Activated T-helper 2 cell treated with anti-CD3 and anti-CD28 coated beads, Interferon-gamma antibody, Interleukin-2, Interleukin-4, amounts not matched to agents 10 μg/mL and 5 μg/mL and 100 μg/mL, durations not matched to agents 14 hours and 24 hours and 36 hours (primary cell): Measurements from ENCODE around the gene FLNA. TPM values are rescaled to one million over a fixed set of nuclear protein-coding genes. Genes with fewer than 3 reads are reported as not detected.
A peak's percentile ranks its signal among the peaks of the same experiment; 100 is the strongest.
"Not testable (repeated sequence)": the region's sequence is repeated elsewhere in the genome, so short reads cannot be mapped to it uniquely, and the experiment has no call there.

Experiments
- DNase-seq: peaks from one replicate; pipeline ENCODE4 v3.0.0; 2021; ENCODE audit warnings: low spot score
- H3K27ac Mint-ChIP-seq: one replicate; pipeline ENCODE4 v1.8.0; 2021; ENCODE audit warnings: mixed read lengths
- H3K27me3 Mint-ChIP-seq: one replicate; pipeline ENCODE4 v1.8.0; 2021; ENCODE audit warnings: low read depth, mixed read lengths
- H3K36me3 Mint-ChIP-seq: one replicate; pipeline ENCODE4 v1.8.0; 2021; ENCODE audit warnings: low read depth, mixed read lengths
- H3K4me1 Mint-ChIP-seq: one replicate; pipeline ENCODE4 v1.8.0; 2021; ENCODE audit warnings: low read depth, mixed read lengths
- H3K4me3 Mint-ChIP-seq: one replicate; pipeline ENCODE4 v1.8.0; 2021; ENCODE audit warnings: low read depth, mild to moderate bottlenecking, moderate library complexity, mixed read lengths
- H3K9me3 Mint-ChIP-seq: one replicate; pipeline ENCODE4 v1.8.0; 2021; ENCODE audit warnings: mixed read lengths
- intact Hi-C: fragments of 100-400 bp; cut with micrococcal nuclease; formaldehyde crosslinking; loops from one replicate; pipeline ENCODE4 v1.15.1; 2023
- total RNA-seq: library from RNA; stranded (reverse); gene quantifications from 2 replicates; pipeline ENCODE4 v1.2.3, GENCODE V29; 2022

The FLNA gene
- total RNA-seq, 1 donor from 2014 or later, result 1,005 TPM

GRCh38 chrX:154348114-154348531 lies 26.3 kb downstream of the FLNA start:
- intact Hi-C loops, result no loop called here
- peaks cover 33% of the 10 kb centered on the region for H3K36me3 Mint-ChIP-seq
- no peak for DNase-seq
- no peaks in the 10 kb centered on the region for H3K9me3 Mint-ChIP-seq
- H3K4me3 Mint-ChIP-seq, result no peak overlapping the region
- H3K27ac Mint-ChIP-seq, result peak overlapping the region; percentile 42
- no peaks in the 10 kb centered on the region for H3K27me3 Mint-ChIP-seq
- H3K4me1 Mint-ChIP-seq, result peaks cover 7% of the 10 kb centered on the region

DNA sequence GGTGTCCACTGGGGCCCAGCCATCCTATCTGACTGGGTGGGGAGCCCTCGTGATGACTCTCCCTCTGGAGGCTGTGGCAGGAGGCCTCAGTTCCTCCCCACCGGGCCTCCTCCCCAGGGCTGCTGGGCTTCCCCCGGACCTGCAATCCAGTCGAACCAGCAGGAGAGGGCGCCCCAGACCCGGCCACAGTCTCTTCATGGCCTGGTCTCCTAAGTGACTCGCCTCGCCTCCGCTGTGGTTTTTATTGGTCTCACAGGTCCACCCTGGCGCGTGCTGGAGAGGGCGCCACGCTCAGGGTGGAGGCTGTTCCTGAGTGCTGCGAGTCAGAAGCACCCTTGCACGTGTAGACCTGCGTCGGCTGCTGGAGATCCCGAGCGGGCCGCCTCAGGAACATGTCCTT lies 30.8 kb downstream of the FLNA start:
- H3K36me3 Mint-ChIP-seq, H3K27ac Mint-ChIP-seq, H3K9me3 Mint-ChIP-seq, H3K27me3 Mint-ChIP-seq, H3K4me1 Mint-ChIP-seq, DNase-seq, intact Hi-C loops, H3K4me3 Mint-ChIP-seq: not testable (repeated sequence)

GRCh38 chrX:154343063-154343462 lies 31.4 kb downstream of the FLNA start:
- DNase-seq, H3K4me3 Mint-ChIP-seq, H3K27me3 Mint-ChIP-seq, H3K27ac Mint-ChIP-seq, intact Hi-C loops, H3K9me3 Mint-ChIP-seq, H3K4me1 Mint-ChIP-seq, H3K36me3 Mint-ChIP-seq: not testable (repeated sequence)

- H3K4me3 Mint-ChIP-seq, H3K9me3 Mint-ChIP-seq, H3K4me1 Mint-ChIP-seq, intact Hi-C loops, H3K27me3 Mint-ChIP-seq, H3K36me3 Mint-ChIP-seq, DNase-seq, H3K27ac Mint-ChIP-seq: not testable (repeated sequence)
Measured at GRCh38 chrX:154341399-154342298, 32.8 kb downstream of the FLNA start.

DNA sequence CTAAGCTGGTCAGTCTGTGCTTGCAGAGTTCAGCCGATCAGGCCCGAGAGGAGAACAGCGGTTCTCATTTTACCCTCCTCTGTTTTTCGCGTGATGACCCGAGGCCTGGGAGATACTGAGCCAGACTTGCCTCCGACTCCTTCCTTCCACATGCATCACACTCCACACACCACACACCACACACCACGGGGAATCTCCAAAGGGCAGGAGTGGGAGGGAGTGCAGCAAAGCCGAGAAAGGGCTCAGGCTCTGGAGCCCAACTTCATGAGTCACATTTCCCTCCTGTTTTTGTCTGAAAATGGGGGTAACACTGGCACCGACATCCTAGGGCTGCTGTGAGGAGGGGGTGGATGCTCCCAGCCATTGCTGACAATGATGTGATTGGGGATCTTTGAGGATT lies 39.9 kb downstream of the FLNA start:
- Mint-ChIP-seq H3K4me3 (no peak overlapping the region), H3K9me3 (no peaks in the 10 kb centered on the region), H3K27me3 (no peaks in the 10 kb centered on the region), H3K4me1 (peaks cover 21% of the 10 kb centered on the region), H3K27ac (peak overlapping the region; percentile 88), H3K36me3 (no peaks in the 10 kb centered on the region)
- DNase-seq, result no peak
- intact Hi-C loops, result no loop called here

DNA sequence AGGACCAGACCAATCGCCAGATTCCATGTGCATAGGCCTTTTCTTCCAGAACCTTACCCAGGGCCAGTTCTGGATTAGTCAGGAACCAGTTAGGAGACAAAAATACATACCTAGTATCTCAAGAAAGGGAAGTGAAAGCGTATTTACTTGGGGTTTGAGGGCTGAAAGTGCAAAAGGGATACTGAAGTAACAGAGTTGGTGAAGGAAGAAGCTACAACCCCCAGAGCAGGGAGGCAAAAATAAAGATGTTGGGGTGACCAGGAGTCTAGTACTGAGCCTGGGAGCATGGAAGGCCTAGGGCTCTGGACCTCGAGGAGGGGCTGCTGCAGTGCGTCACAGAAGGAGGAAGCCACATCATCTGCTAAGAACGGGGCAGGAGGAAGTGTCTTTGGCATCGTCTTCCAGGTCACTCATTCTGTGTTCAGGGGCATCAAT lies 40.6 kb downstream of the FLNA start:
- Mint-ChIP-seq H3K4me3 (peak overlapping the region; percentile 22), H3K36me3 (no peaks in the 10 kb centered on the region), H3K27me3 (no peaks in the 10 kb centered on the region), H3K9me3 (no peaks in the 10 kb centered on the region), H3K27ac (peak overlapping the region; percentile 88), H3K4me1 (peaks cover 21% of the 10 kb centered on the region)
- intact Hi-C loops, result no loop called here
- no peak for DNase-seq

DNA sequence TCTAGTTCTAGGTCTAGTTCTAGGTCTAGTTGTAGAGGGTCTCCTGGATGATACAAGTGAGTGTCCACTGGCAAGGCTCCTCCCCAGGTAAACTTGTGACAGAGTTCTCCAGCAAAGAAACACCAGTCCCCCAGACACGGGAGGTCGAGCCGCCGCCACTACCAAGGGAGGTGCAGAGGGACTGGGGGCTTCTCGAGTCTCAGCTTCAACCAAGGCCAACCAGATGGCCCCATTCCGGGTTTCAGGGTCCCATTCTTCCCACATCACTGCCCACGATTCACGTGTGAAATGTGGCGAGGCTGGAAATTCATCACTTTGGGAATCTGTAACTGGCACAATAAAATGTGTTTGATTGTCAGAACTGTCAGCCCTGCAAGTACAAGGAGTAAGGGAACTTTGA lies 41.3 kb downstream of the FLNA start:
- no peaks in the 10 kb centered on the region for H3K27me3 Mint-ChIP-seq
- no peaks in the 10 kb centered on the region for H3K36me3 Mint-ChIP-seq
- H3K27ac Mint-ChIP-seq, result no peak overlapping the region
- no peak overlapping the region for H3K4me3 Mint-ChIP-seq
- DNase-seq, result no peak
- peaks cover 24% of the 10 kb centered on the region for H3K4me1 Mint-ChIP-seq
- no peaks in the 10 kb centered on the region for H3K9me3 Mint-ChIP-seq
- intact Hi-C loops, result no loop called here

GRCh38 chrX:154332561-154332960 lies 41.9 kb downstream of the FLNA start:
- no peak overlapping the region for H3K27ac Mint-ChIP-seq
- no peaks in the 10 kb centered on the region for H3K9me3 Mint-ChIP-seq
- intact Hi-C loops, result no loop called here
- peaks cover 27% of the 10 kb centered on the region for H3K4me1 Mint-ChIP-seq
- H3K36me3 Mint-ChIP-seq, result no peaks in the 10 kb centered on the region
- no peak for DNase-seq
- H3K4me3 Mint-ChIP-seq, result no peak overlapping the region
- H3K27me3 Mint-ChIP-seq, result no peaks in the 10 kb centered on the region

GRCh38 chrX:154329294-154329693 lies 45.1 kb downstream of the FLNA start:
- H3K9me3 Mint-ChIP-seq, result no peaks in the 10 kb centered on the region
- intact Hi-C loops, result no loop called here
- no peaks in the 10 kb centered on the region for H3K36me3 Mint-ChIP-seq

DNA sequence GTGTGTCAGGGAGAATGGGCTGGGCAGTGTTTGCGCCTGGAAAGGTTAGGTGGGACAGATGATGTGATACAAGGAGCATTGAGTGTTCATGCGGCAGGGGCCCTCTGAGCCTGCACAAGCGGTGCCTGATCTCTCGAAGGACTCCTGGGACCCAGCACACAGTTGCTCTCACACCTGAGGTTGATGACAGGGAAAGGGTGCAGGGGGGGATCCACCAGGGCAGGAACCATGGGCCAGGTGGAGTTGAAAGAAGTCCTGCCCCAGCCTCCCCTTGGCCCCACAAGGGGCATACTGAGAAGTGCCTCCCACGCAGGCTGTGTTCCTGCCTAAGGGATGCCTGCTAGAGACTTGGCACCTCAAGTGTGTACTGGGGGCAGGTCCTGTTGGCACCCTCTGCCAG lies 45.8 kb downstream of the FLNA start:
- H3K36me3 Mint-ChIP-seq, result no peaks in the 10 kb centered on the region
- peaks cover 22% of the 10 kb centered on the region for H3K4me1 Mint-ChIP-seq
- no peak for DNase-seq
- intact Hi-C loops, result no loop called here
- H3K27me3 Mint-ChIP-seq, result no peaks in the 10 kb centered on the region
- H3K9me3 Mint-ChIP-seq, result no peaks in the 10 kb centered on the region
- H3K4me3 Mint-ChIP-seq, result no peak overlapping the region
- no peak overlapping the region for H3K27ac Mint-ChIP-seq

More at GRCh38 chrX:154329294-154329693, 45.1 kb downstream of the FLNA start:
- H3K4me3 Mint-ChIP-seq, result no peak overlapping the region
- H3K27me3 Mint-ChIP-seq, result no peaks in the 10 kb centered on the region
- peaks cover 29% of the 10 kb centered on the region for H3K4me1 Mint-ChIP-seq
- no peak overlapping the region for H3K27ac Mint-ChIP-seq
- DNase-seq, result no peak

GRCh38 chrX:154327038-154327820 lies 47.2 kb downstream of the FLNA start:
- peaks cover 20% of the 10 kb centered on the region for H3K4me1 Mint-ChIP-seq
- intact Hi-C loops, result no loop called here
- DNase-seq, result no peak
- no peaks in the 10 kb centered on the region for H3K27me3 Mint-ChIP-seq
- no peak overlapping the region for H3K4me3 Mint-ChIP-seq
- H3K27ac Mint-ChIP-seq, result no peak overlapping the region
- H3K36me3 Mint-ChIP-seq, result no peaks in the 10 kb centered on the region
- H3K9me3 Mint-ChIP-seq, result no peaks in the 10 kb centered on the region

DNA sequence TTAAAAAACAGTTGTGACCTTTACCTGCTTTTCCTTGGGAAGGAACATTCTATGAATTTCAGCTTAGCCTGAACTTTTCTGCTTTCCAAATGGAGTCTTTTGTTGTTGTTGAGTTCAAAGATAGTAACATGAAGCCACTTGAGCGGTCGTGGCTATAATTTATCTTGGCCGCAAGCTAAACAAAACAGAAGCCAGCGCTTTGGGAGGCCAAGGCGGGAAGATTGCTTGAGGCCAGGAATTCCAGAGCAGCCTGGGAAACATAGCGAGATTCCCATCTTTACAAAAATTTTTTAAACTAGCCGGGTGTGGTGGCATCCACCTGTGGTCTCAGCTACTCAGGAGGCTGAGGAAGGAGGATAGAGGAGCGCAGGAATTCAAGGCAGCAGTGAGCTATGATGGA lies 48.9 kb downstream of the FLNA start:
- no peak overlapping the region for H3K4me3 Mint-ChIP-seq
- no peak for DNase-seq
- intact Hi-C loops, result no loop called here
- H3K27me3 Mint-ChIP-seq, result no peaks in the 10 kb centered on the region
- no peak overlapping the region for H3K27ac Mint-ChIP-seq
- peaks cover 30% of the 10 kb centered on the region for H3K4me1 Mint-ChIP-seq
- no peaks in the 10 kb centered on the region for H3K9me3 Mint-ChIP-seq
- H3K36me3 Mint-ChIP-seq, result no peaks in the 10 kb centered on the region

- Mint-ChIP-seq H3K4me1 (peaks cover 35% of the 10 kb centered on the region), H3K27me3 (no peaks in the 10 kb centered on the region), H3K36me3 (no peaks in the 10 kb centered on the region)
Measured at GRCh38 chrX:154323537-154323936, 50.9 kb downstream of the FLNA start.

More at GRCh38 chrX:154323537-154323936, 50.9 kb downstream of the FLNA start:
- intact Hi-C loops, result no loop called here
- no peak overlapping the region for H3K27ac Mint-ChIP-seq
- no peak for DNase-seq
- no peaks in the 10 kb centered on the region for H3K9me3 Mint-ChIP-seq
- no peak overlapping the region for H3K4me3 Mint-ChIP-seq
